Effector memory CD4-positive, alpha-beta T cell (primary cell): Measurements from ENCODE around the gene SFMBT2.

Experiments
- DNase-seq, 3 donors: peaks; one replicate each; pipeline ENCODE4 v3.0.0-alpha.2; 2020
- H3K27ac ChIP-seq: 2 replicates; pipeline ENCODE4 v1.7.0; 2013; ENCODE audit warnings: mild to moderate bottlenecking, low read length, moderate library complexity; ENCODE audit not compliant: insufficient read depth, poor library complexity, severe bottlenecking
- H3K27me3 ChIP-seq: replicated peaks from 2 replicates; pipeline ENCODE4 v1.7.0; 2013; ENCODE audit warnings: mild to moderate bottlenecking, low read length; ENCODE audit not compliant: insufficient read depth, control insufficient read depth, poor library complexity, severe bottlenecking
- H3K36me3 ChIP-seq: 2 replicates; pipeline ENCODE4 v1.7.0; 2013; ENCODE audit warnings: mild to moderate bottlenecking, low read length, moderate library complexity; ENCODE audit not compliant: control insufficient read depth, insufficient read depth
- H3K4me1 ChIP-seq: 2 replicates; pipeline ENCODE4 v1.7.0; 2013; ENCODE audit warnings: low read length, mild to moderate bottlenecking; ENCODE audit not compliant: control insufficient read depth, insufficient read depth, poor library complexity, severe bottlenecking
- H3K4me3 ChIP-seq: 2 replicates; pipeline ENCODE4 v1.7.0; 2013; ENCODE audit warnings: low read length, low read depth, mild to moderate bottlenecking; ENCODE audit not compliant: insufficient read depth, poor library complexity, severe bottlenecking
- H3K9me3 ChIP-seq: 2 replicates; pipeline ENCODE4 v1.7.0; 2013; ENCODE audit warnings: mild to moderate bottlenecking, low read length, moderate library complexity; ENCODE audit not compliant: control insufficient read depth

The SFMBT2 gene

GRCh38 chr10:7334642-7334964, 76.2 kb downstream of the SFMBT2 start:
- Histone ChIP-seq H3K27me3 (no peaks in the 10 kb centered on the region), H3K9me3 (peaks cover under 1% of the 10 kb centered on the region), H3K4me3 (no peak overlapping the region), H3K27ac (no peak overlapping the region), H3K36me3 (no peaks in the 10 kb centered on the region), H3K4me1 (no peaks in the 10 kb centered on the region)
- DNase-seq = no peak

GRCh38 chr10:7333961-7334641, 76.7 kb downstream of the SFMBT2 start:
- Histone ChIP-seq H3K4me1 (no peaks in the 10 kb centered on the region), H3K27ac (no peak overlapping the region), H3K36me3 (peaks cover 2% of the 10 kb centered on the region), H3K4me3 (no peak overlapping the region), H3K9me3 (peaks cover 5% of the 10 kb centered on the region), H3K27me3 (no peaks in the 10 kb centered on the region)
- DNase-seq = no peak

DNA sequence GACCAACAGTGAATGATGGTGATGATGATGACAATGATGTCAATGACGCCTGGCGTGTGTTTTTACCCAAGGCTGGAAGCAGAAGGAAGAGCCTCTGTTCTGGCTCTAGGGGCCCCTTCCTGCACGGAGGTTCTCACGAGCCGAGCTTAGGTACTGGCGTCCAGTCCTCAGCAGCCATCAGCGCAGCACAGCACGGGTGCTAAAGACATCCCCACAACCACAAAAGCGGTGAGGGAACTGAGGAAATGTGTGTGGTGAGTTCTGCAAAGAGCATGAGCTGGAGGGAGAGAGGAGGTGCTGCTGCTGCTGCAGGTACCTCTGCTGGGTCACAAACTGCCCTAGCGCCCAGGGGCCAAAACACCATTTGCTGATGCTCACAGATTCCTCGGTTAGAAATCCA, 81.6 kb downstream of the SFMBT2 start:
- Histone ChIP-seq H3K9me3 (peaks cover 8% of the 10 kb centered on the region), H3K36me3 (peaks cover 14% of the 10 kb centered on the region), H3K27me3 (no peaks in the 10 kb centered on the region), H3K4me3 (no peak overlapping the region), H3K27ac (no peak overlapping the region), H3K4me1 (no peaks in the 10 kb centered on the region)
- DNase-seq = no peak

DNA sequence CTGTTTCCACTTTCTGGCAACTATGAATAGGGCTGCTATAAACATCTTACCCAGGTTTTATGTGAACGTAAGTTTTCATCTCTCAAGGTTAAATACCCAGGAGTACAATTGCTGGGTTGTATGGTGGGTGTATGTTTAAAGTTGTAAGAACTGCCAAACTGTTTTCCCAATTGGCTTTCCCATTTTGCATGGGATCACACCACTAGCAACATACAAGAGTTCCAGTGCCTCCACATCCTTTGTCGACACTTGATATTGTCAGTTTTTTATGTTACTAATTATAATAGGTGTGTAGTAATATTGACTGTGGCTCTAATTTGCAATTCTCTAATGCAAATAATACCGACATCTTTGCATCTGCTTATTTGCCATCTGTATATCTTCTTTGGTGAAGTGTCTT, 82.9 kb downstream of the SFMBT2 start:
- no peaks in the 10 kb centered on the region for H3K4me1 ChIP-seq
- peaks cover 14% of the 10 kb centered on the region for H3K36me3 ChIP-seq
- no peak overlapping the region for H3K4me3 ChIP-seq
- no peaks in the 10 kb centered on the region for H3K27me3 ChIP-seq
- no peak overlapping the region for H3K27ac ChIP-seq
- DNase-seq = no peak
- H3K9me3 ChIP-seq = peaks cover 8% of the 10 kb centered on the region

DNA sequence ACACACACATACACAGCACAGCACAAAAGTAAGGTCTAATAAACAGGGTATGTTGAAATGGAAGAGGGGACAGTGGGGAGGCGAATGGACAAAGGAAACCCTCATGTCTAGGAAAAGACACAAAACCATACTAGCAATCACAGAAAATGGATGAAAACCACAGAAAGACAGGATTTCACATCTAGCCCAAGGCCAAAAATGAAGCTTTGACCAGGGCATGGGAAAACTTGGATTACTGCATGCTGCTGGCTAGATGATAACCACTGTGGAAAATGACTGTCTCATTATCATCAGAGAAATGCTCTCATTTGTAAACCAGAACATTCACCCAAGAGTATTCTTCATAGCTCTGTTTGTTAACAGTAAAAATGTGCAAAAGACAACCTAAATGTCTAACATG, 88.2 kb downstream of the SFMBT2 start:
- Histone ChIP-seq H3K9me3 (no peaks in the 10 kb centered on the region), H3K36me3 (no peaks in the 10 kb centered on the region), H3K4me1 (no peaks in the 10 kb centered on the region), H3K27me3 (no peaks in the 10 kb centered on the region), H3K4me3 (no peak overlapping the region), H3K27ac (no peak overlapping the region)
- no peak for DNase-seq

DNA sequence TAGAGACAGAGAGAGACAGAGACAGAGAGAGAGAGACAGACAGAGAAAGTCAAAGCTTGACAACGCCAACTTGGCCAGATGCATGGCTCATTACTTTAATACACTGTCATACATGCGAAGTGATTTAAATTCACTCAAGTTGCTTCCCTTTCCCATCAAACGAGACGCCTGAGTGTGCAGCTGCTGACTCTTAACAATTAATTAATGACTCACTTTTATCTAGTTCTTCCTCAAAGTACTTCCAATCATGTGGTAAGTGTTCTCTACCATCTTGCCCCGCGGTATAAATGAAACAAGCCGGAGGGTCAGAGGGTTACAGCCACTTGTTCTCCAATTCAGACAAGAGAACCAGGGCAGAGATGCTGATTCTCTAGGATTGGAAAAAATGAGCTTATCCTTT, 90.8 kb downstream of the SFMBT2 start:
- no peaks in the 10 kb centered on the region for H3K9me3 ChIP-seq
- no peaks in the 10 kb centered on the region for H3K36me3 ChIP-seq
- H3K4me3 ChIP-seq = no peak overlapping the region
- H3K27ac ChIP-seq = no peak overlapping the region
- H3K4me1 ChIP-seq = no peaks in the 10 kb centered on the region
- H3K27me3 ChIP-seq = no peaks in the 10 kb centered on the region
- DNase-seq = no peak

GRCh38 chr10:7319632-7320031, 91.2 kb downstream of the SFMBT2 start:
- no peak for DNase-seq
- H3K36me3 ChIP-seq = no peaks in the 10 kb centered on the region
- no peaks in the 10 kb centered on the region for H3K9me3 ChIP-seq
- no peaks in the 10 kb centered on the region for H3K4me1 ChIP-seq
- no peak overlapping the region for H3K27ac ChIP-seq
- H3K27me3 ChIP-seq = no peaks in the 10 kb centered on the region
- H3K4me3 ChIP-seq = no peak overlapping the region

- no peak for DNase-seq
- Histone ChIP-seq H3K27me3 (no peaks in the 10 kb centered on the region), H3K4me3 (no peak overlapping the region), H3K36me3 (no peaks in the 10 kb centered on the region), H3K9me3 (no peaks in the 10 kb centered on the region), H3K27ac (no peak overlapping the region), H3K4me1 (no peaks in the 10 kb centered on the region)
These were observed 92.0 kb downstream of the SFMBT2 start for GRCh38 chr10:7318836-7319235.

DNA sequence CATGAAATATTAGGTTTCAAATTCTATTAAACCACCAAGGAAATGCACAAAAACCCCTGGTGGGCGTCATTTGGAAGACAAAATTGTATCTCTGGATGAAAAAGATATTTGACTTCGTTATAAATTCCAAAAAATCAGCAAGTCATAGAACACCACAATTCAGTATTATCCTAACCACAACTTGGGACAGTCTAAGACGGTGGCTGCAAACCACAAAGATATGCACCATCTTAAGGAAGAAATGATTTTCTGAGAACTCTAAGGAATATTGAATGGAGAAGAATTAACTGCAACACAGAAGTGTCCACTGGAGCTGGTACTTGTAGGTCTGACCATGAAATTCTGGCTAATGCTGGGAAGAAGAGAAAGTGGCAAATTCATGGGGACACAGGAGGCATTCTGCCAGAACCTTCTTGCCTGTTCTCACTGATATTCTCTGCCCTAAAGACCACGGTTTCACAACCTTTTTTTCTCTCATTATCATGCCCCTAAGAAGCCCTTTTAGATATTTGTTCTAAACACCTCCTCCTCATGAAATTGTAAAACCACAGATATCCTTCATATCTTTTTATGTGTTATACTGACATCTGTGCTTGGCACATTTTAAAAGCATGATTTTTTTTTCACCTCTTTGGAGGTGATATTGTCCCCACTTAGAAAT, 92.9 kb downstream of the SFMBT2 start:
- no peak for DNase-seq
- no peaks in the 10 kb centered on the region for H3K9me3 ChIP-seq
- no peaks in the 10 kb centered on the region for H3K4me1 ChIP-seq
- no peak overlapping the region for H3K27ac ChIP-seq
- no peak overlapping the region for H3K4me3 ChIP-seq
- no peaks in the 10 kb centered on the region for H3K36me3 ChIP-seq
- H3K27me3 ChIP-seq = no peaks in the 10 kb centered on the region

GRCh38 chr10:7316839-7317238, 94.0 kb downstream of the SFMBT2 start:
- DNase-seq = no peak
- H3K27ac ChIP-seq = no peak overlapping the region
- no peaks in the 10 kb centered on the region for H3K9me3 ChIP-seq
- no peaks in the 10 kb centered on the region for H3K4me1 ChIP-seq
- H3K27me3 ChIP-seq = no peaks in the 10 kb centered on the region
- H3K4me3 ChIP-seq = no peak overlapping the region
- no peaks in the 10 kb centered on the region for H3K36me3 ChIP-seq
